ENCODE measurements around the gene MLH3.

The MLH3 gene

GRCh38 chr14:75060420-75060819 is 9.2 kb upstream of the MLH3 start:
- Mint-ChIP-seq H3K4me3 (no peak overlapping the region), H3K27me3 (no peaks in the 10 kb centered on the region), H3K27ac (no peak overlapping the region), H3K4me1 (ENCODE audit: low read depth in 2 of 2) (peaks cover 16 to 23% of the 10 kb centered on the region in 2 donors), H3K36me3 (ENCODE audit: insufficient read depth) (peaks cover 13% of the 10 kb centered on the region), H3K9me3 (no peaks in the 10 kb centered on the region)
- ATAC-seq (replicated peaks): no peak
- no peak for DNase-seq

GRCh38 chr14:75059642-75060041 is 8.4 kb upstream of the MLH3 start:
- Mint-ChIP-seq H3K27ac (peak overlapping the region in 1 of 2 donors; percentile 30), H3K4me3 (no peak overlapping the region), H3K27me3 (no peaks in the 10 kb centered on the region), H3K36me3 (ENCODE audit: insufficient read depth) (peaks cover 16% of the 10 kb centered on the region), H3K4me1 (ENCODE audit: low read depth in 2 of 2) (peaks cover 16 to 23% of the 10 kb centered on the region in 2 donors), H3K9me3 (no peaks in the 10 kb centered on the region)
- DNase-seq (no peak), ATAC-seq (replicated peaks) (no peak)

GRCh38 chr14:75054421-75054820 is 3.2 kb upstream of the MLH3 start:
- Mint-ChIP-seq H3K4me3 (no peak overlapping the region), H3K9me3 (no peaks in the 10 kb centered on the region)

GRCh38 chr14:75053396-75054291 is 2.4 kb upstream of the MLH3 start:
- no peak overlapping the region for H3K27ac Mint-ChIP-seq
- H3K4me3 Mint-ChIP-seq: no peak overlapping the region
- H3K9me3 Mint-ChIP-seq: no peaks in the 10 kb centered on the region
- ATAC-seq (replicated peaks): no peak
- peaks cover 24% of the 10 kb centered on the region for H3K36me3 Mint-ChIP-seq (ENCODE audit: insufficient read depth)
- no peak for DNase-seq
- peaks cover 17 to 20% of the 10 kb centered on the region in 2 donors for H3K4me1 Mint-ChIP-seq (ENCODE audit: low read depth in 2 of 2)
- no peaks in the 10 kb centered on the region for H3K27me3 Mint-ChIP-seq

More at GRCh38 chr14:75054421-75054820, 3.2 kb upstream of the MLH3 start:
- H3K27me3 Mint-ChIP-seq: no peaks in the 10 kb centered on the region
- no peak for ATAC-seq (replicated peaks)
- H3K36me3 Mint-ChIP-seq (ENCODE audit: insufficient read depth): peaks cover 22% of the 10 kb centered on the region
- no peak for DNase-seq
- no peak overlapping the region for H3K27ac Mint-ChIP-seq
- H3K4me1 Mint-ChIP-seq (ENCODE audit: low read depth in 2 of 2): peaks cover 14 to 15% of the 10 kb centered on the region in 2 donors

- Mint-ChIP-seq H3K36me3 (ENCODE audit: insufficient read depth) (peaks cover 24% of the 10 kb centered on the region), H3K9me3 (no peaks in the 10 kb centered on the region), H3K27ac (peak overlapping the region; percentile 96), H3K27me3 (no peaks in the 10 kb centered on the region), H3K4me1 (ENCODE audit: low read depth in 2 of 2) (peaks cover 18 to 23% of the 10 kb centered on the region in 2 donors), H3K4me3 (peak overlapping the region; percentile 90 to 93)
- DNase-seq (no peak), ATAC-seq (replicated peaks) (no peak)
Observed at GRCh38 chr14:75051556-75051899, 261 bp upstream of the MLH3 start.

GRCh38 chr14:75049731-75050201 is 1.5 kb downstream of the MLH3 start:
- DNase-seq: no peak
- Mint-ChIP-seq H3K9me3 (no peaks in the 10 kb centered on the region), H3K4me3 (peak overlapping the region; percentile 90 to 93), H3K27ac (peak overlapping the region; percentile 72 to 96), H3K27me3 (no peaks in the 10 kb centered on the region), H3K36me3 (ENCODE audit: insufficient read depth) (peaks cover 15% of the 10 kb centered on the region), H3K4me1 (ENCODE audit: low read depth in 2 of 2) (peaks cover 23 to 36% of the 10 kb centered on the region in 2 donors)
- no peak for ATAC-seq (replicated peaks)

- H3K27me3 Mint-ChIP-seq: no peaks in the 10 kb centered on the region
- no peak overlapping the region for H3K27ac Mint-ChIP-seq
- no peak overlapping the region for H3K4me3 Mint-ChIP-seq
- DNase-seq (no peak), ATAC-seq (replicated peaks) (no peak)
- H3K9me3 Mint-ChIP-seq: no peaks in the 10 kb centered on the region
- peaks cover 23 to 42% of the 10 kb centered on the region in 2 donors for H3K4me1 Mint-ChIP-seq (ENCODE audit: low read depth in 2 of 2)
- H3K36me3 Mint-ChIP-seq (ENCODE audit: insufficient read depth): peaks cover 15% of the 10 kb centered on the region
Observed at GRCh38 chr14:75049136-75049535, 2.1 kb downstream of the MLH3 start.

- H3K4me1 Mint-ChIP-seq (ENCODE audit: low read depth in 2 of 2): peaks cover 23 to 42% of the 10 kb centered on the region in 2 donors
- no peaks in the 10 kb centered on the region for H3K27me3 Mint-ChIP-seq
- H3K27ac Mint-ChIP-seq: no peak overlapping the region
- ATAC-seq (replicated peaks) (no peak), DNase-seq (no peak)
- no peak overlapping the region for H3K4me3 Mint-ChIP-seq
- H3K36me3 Mint-ChIP-seq (ENCODE audit: insufficient read depth): peaks cover 19% of the 10 kb centered on the region
- no peaks in the 10 kb centered on the region for H3K9me3 Mint-ChIP-seq
Observed at GRCh38 chr14:75048101-75048500, 3.2 kb downstream of the MLH3 start.

GRCh38 chr14:75047506-75047905 is 3.8 kb downstream of the MLH3 start:
- Mint-ChIP-seq H3K27me3 (no peaks in the 10 kb centered on the region), H3K9me3 (no peaks in the 10 kb centered on the region), H3K4me3 (no peak overlapping the region), H3K27ac (no peak overlapping the region), H3K4me1 (ENCODE audit: low read depth in 2 of 2) (peaks cover 23 to 42% of the 10 kb centered on the region in 2 donors), H3K36me3 (ENCODE audit: insufficient read depth) (peaks cover 23% of the 10 kb centered on the region)
- DNase-seq (no peak), ATAC-seq (replicated peaks) (no peak)

GRCh38 chr14:75046899-75047298 is 4.4 kb downstream of the MLH3 start:
- DNase-seq: no peak
- Mint-ChIP-seq H3K27ac (no peak overlapping the region), H3K36me3 (ENCODE audit: insufficient read depth) (peaks cover 22% of the 10 kb centered on the region), H3K27me3 (no peaks in the 10 kb centered on the region), H3K9me3 (no peaks in the 10 kb centered on the region), H3K4me1 (ENCODE audit: low read depth in 2 of 2) (peaks cover 23 to 42% of the 10 kb centered on the region in 2 donors), H3K4me3 (no peak overlapping the region)
- no peak for ATAC-seq (replicated peaks)

GRCh38 chr14:75046275-75046674 is 5.0 kb downstream of the MLH3 start:
- Mint-ChIP-seq H3K4me3 (no peak overlapping the region), H3K9me3 (no peaks in the 10 kb centered on the region), H3K36me3 (ENCODE audit: insufficient read depth) (peaks cover 16% of the 10 kb centered on the region), H3K4me1 (ENCODE audit: low read depth in 2 of 2) (peaks cover 19 to 40% of the 10 kb centered on the region in 2 donors), H3K27ac (no peak overlapping the region), H3K27me3 (no peaks in the 10 kb centered on the region)
- ATAC-seq (replicated peaks) (no peak), DNase-seq (no peak)

- Mint-ChIP-seq H3K4me1 (ENCODE audit: low read depth in 2 of 2) (peaks cover 8 to 29% of the 10 kb centered on the region in 2 donors), H3K27me3 (no peaks in the 10 kb centered on the region), H3K4me3 (no peak overlapping the region), H3K9me3 (no peaks in the 10 kb centered on the region), H3K27ac (no peak overlapping the region), H3K36me3 (ENCODE audit: insufficient read depth) (peaks cover 18% of the 10 kb centered on the region)
- no peak for ATAC-seq (replicated peaks)
- no peak for DNase-seq
Observed at GRCh38 chr14:75044752-75045151, 6.5 kb downstream of the MLH3 start.

GRCh38 chr14:75044322-75044721 is 6.9 kb downstream of the MLH3 start:
- H3K36me3 Mint-ChIP-seq (ENCODE audit: insufficient read depth): peaks cover 16% of the 10 kb centered on the region
- H3K27ac Mint-ChIP-seq: no peak overlapping the region
- H3K27me3 Mint-ChIP-seq: no peaks in the 10 kb centered on the region
- no peak overlapping the region for H3K4me3 Mint-ChIP-seq
- ATAC-seq (replicated peaks): no peak
- H3K4me1 Mint-ChIP-seq (ENCODE audit: low read depth in 2 of 2): peaks cover 7 to 27% of the 10 kb centered on the region in 2 donors
- no peak for DNase-seq
- no peaks in the 10 kb centered on the region for H3K9me3 Mint-ChIP-seq

- DNase-seq (no peak), ATAC-seq (replicated peaks) (no peak)
- peaks cover 25% of the 10 kb centered on the region for H3K36me3 Mint-ChIP-seq (ENCODE audit: insufficient read depth)
- H3K9me3 Mint-ChIP-seq: no peaks in the 10 kb centered on the region
- H3K27ac Mint-ChIP-seq: peak overlapping the region in 1 of 2 donors; percentile 19
- H3K27me3 Mint-ChIP-seq: no peaks in the 10 kb centered on the region
- no peak overlapping the region for H3K4me3 Mint-ChIP-seq
- H3K4me1 Mint-ChIP-seq (ENCODE audit: low read depth in 2 of 2): peaks cover 6 to 20% of the 10 kb centered on the region in 2 donors
Observed at GRCh38 chr14:75042035-75042434, 9.2 kb downstream of the MLH3 start.
